ENCODE measurements around the gene PTGDS. TPM values are rescaled to one million over a fixed set of nuclear protein-coding genes. Genes with fewer than 3 reads are reported as not detected.

PTGDS gene
- total RNA-seq, 1 experiment from 2014 or later, result 2.2 TPM

GRCh38 chr9:137012694-137013570, 35.6 kb downstream of the PTGDS start:
- POLR2A ChIA-PET, result interaction anchor here (0.6 kb wide), 1 partner anchor 361 kb away, joined by 3 read pairs; no protein-coding TSS in a partner anchor
- Mint-ChIP-seq H3K9me3 (no peaks in the 10 kb centered on the region), H3K36me3 (peaks cover 9% of the 10 kb centered on the region), H3K4me1 (no peaks in the 10 kb centered on the region), H3K27ac (no peak overlapping the region), H3K27me3 (ENCODE audit: low read depth) (no peaks in the 10 kb centered on the region), H3K4me3 (no peak overlapping the region)
- CTCF ChIA-PET, result interaction anchor here (0.5 to 3.3 kb wide), 3 partner anchors 22 to 120 kb away, joined by 3 to 14 read pairs (median 4); no protein-coding TSS in a partner anchor
- TF ChIP-seq KAT7 (CRISPR knock-in tag; IDR thresholded peaks at IDR 0.05; ENCODE audit: borderline replicate concordance) (no peak), JAZF1 (CRISPR knock-in tag; IDR thresholded peaks at IDR 0.05) (no peak), ZNF232 (CRISPR knock-in tag; IDR thresholded peaks at IDR 0.05) (no peak), IRF2 (CRISPR knock-in tag; IDR thresholded peaks at IDR 0.05; ENCODE audit: borderline replicate concordance, low read depth) (no peak), ZNF671 (CRISPR knock-in tag; IDR thresholded peaks at IDR 0.05) (no peak)
- TF ChIP-seq, protein P1, sequence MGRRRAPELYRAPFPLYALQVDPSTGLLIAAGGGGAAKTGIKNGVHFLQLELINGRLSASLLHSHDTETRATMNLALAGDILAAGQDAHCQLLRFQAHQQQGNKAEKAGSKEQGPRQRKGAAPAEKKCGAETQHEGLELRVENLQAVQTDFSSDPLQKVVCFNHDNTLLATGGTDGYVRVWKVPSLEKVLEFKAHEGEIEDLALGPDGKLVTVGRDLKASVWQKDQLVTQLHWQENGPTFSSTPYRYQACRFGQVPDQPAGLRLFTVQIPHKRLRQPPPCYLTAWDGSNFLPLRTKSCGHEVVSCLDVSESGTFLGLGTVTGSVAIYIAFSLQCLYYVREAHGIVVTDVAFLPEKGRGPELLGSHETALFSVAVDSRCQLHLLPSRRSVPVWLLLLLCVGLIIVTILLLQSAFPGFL (CRISPR knock-in tag; IDR thresholded peaks at IDR 0.05; ENCODE audit: borderline replicate concordance), result no peak
- ATAC-seq, result peak; percentile 65
- DNase-seq (ENCODE audit: low spot score), result peak; percentile 70

DNA sequence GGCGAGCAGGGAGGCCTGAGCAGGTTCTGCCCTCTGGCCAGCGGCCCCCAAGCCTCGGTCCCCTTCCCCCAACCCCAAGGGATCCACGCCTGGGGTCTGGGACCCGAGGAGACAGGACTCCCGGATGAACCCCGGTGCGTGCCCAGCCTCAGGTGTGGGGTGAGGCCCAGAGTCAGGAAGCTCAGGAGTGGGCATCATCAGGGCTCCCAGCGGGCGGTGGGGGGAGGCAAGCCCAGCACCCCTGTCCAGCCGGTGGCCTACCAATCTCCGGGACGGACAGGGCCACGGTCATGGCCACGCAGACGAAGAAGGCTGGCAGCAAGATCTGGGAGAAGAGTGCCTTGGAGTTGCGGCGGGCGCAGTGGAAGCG, 36.3 kb downstream of the PTGDS start:
- Mint-ChIP-seq H3K9me3 (no peaks in the 10 kb centered on the region), H3K27ac (no peak overlapping the region), H3K27me3 (ENCODE audit: low read depth) (no peaks in the 10 kb centered on the region), H3K4me3 (no peak overlapping the region), H3K36me3 (peaks cover 9% of the 10 kb centered on the region), H3K4me1 (no peaks in the 10 kb centered on the region)
- ChIA-PET POLR2A (no interaction called here), CTCF (interaction anchor here (0.5 to 3.3 kb wide), 3 partner anchors 22 to 119 kb away, joined by 3 to 14 read pairs (median 4); no protein-coding TSS in a partner anchor)
- DNase-seq (ENCODE audit: low spot score) (no peak), ATAC-seq (no peak)
- no peak for TF ChIP-seq CREM (CRISPR knock-in tag; IDR thresholded peaks at IDR 0.05)
- TF ChIP-seq USF2 (CRISPR knock-in tag; IDR thresholded peaks at IDR 0.05), result no peak
- TF ChIP-seq GRHL2 (CRISPR knock-in tag; IDR thresholded peaks at IDR 0.05; ENCODE audit: insufficient replicate concordance, severe bottlenecking), result no peak
- TF ChIP-seq, protein P2, sequence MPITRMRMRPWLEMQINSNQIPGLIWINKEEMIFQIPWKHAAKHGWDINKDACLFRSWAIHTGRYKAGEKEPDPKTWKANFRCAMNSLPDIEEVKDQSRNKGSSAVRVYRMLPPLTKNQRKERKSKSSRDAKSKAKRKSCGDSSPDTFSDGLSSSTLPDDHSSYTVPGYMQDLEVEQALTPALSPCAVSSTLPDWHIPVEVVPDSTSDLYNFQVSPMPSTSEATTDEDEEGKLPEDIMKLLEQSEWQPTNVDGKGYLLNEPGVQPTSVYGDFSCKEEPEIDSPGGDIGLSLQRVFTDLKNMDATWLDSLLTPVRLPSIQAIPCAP (CRISPR knock-in tag; IDR thresholded peaks at IDR 0.05), result no peak
- TF ChIP-seq ZSCAN18 (CRISPR knock-in tag; IDR thresholded peaks at IDR 0.05), result no peak
- no peak for TF ChIP-seq TCF7 (CRISPR knock-in tag; IDR thresholded peaks at IDR 0.05; ENCODE audit: low read depth)
- no peak for TF ChIP-seq OVOL2 (CRISPR knock-in tag; IDR thresholded peaks at IDR 0.05; ENCODE audit: borderline replicate concordance)
- no peak for TF ChIP-seq CTCF (IDR thresholded peaks at IDR 0.05)

- Mint-ChIP-seq H3K36me3 (peaks cover 9% of the 10 kb centered on the region), H3K9me3 (no peaks in the 10 kb centered on the region), H3K4me3 (no peak overlapping the region), H3K27ac (no peak overlapping the region), H3K4me1 (no peaks in the 10 kb centered on the region), H3K27me3 (ENCODE audit: low read depth) (no peaks in the 10 kb centered on the region)
- ChIA-PET CTCF (interaction anchor here (0.6 to 3.3 kb wide), 3 partner anchors 10 to 50 kb away, joined by 3 to 14 read pairs (median 3); no protein-coding TSS in a partner anchor), POLR2A (no interaction called here)
- ATAC-seq (no peak), DNase-seq (ENCODE audit: low spot score) (no peak)
- TF ChIP-seq NFE2L1 (CRISPR knock-in tag; IDR thresholded peaks at IDR 0.05) (no peak), JUN (CRISPR knock-in tag; IDR thresholded peaks at IDR 0.05) (no peak), AR (CRISPR knock-in tag; IDR thresholded peaks at IDR 0.05) (no peak)
- TF ChIP-seq, protein P3, sequence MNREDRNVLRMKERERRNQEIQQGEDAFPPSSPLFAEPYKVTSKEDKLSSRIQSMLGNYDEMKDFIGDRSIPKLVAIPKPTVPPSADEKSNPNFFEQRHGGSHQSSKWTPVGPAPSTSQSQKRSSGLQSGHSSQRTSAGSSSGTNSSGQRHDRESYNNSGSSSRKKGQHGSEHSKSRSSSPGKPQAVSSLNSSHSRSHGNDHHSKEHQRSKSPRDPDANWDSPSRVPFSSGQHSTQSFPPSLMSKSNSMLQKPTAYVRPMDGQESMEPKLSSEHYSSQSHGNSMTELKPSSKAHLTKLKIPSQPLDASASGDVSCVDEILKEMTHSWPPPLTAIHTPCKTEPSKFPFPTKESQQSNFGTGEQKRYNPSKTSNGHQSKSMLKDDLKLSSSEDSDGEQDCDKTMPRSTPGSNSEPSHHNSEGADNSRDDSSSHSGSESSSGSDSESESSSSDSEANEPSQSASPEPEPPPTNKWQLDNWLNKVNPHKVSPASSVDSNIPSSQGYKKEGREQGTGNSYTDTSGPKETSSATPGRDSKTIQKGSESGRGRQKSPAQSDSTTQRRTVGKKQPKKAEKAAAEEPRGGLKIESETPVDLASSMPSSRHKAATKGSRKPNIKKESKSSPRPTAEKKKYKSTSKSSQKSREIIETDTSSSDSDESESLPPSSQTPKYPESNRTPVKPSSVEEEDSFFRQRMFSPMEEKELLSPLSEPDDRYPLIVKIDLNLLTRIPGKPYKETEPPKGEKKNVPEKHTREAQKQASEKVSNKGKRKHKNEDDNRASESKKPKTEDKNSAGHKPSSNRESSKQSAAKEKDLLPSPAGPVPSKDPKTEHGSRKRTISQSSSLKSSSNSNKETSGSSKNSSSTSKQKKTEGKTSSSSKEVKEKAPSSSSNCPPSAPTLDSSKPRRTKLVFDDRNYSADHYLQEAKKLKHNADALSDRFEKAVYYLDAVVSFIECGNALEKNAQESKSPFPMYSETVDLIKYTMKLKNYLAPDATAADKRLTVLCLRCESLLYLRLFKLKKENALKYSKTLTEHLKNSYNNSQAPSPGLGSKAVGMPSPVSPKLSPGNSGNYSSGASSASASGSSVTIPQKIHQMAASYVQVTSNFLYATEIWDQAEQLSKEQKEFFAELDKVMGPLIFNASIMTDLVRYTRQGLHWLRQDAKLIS (CRISPR knock-in tag; IDR thresholded peaks at IDR 0.05; ENCODE audit: borderline replicate concordance), result no peak
Measured at GRCh38 chr9:137014166-137014565, 36.9 kb downstream of the PTGDS start.
